OCI-LY1 (cell line): ENCODE results near the gene DUS3L.

Source experiments
- CTCF ChIP-seq: fragments of 200-600 bp; sonication (generic), shearing (Covaris generic); IDR thresholded peaks from 2 replicates; pipeline ENCODE4 v1.5.1; 2017; ENCODE audit warnings: mild to moderate bottlenecking, antibody characterized with exemption, low read length, moderate library complexity, mixed read lengths
- EZH2 ChIP-seq: fragments of 200-600 bp; sonication (generic), shearing (Covaris generic); IDR thresholded peaks from 2 replicates; pipeline ENCODE4 v1.8.0; 2017; ENCODE audit warnings: borderline replicate concordance, mixed run types, mild to moderate bottlenecking, antibody characterized with exemption, low read length, moderate library complexity, mixed read lengths

DNA sequence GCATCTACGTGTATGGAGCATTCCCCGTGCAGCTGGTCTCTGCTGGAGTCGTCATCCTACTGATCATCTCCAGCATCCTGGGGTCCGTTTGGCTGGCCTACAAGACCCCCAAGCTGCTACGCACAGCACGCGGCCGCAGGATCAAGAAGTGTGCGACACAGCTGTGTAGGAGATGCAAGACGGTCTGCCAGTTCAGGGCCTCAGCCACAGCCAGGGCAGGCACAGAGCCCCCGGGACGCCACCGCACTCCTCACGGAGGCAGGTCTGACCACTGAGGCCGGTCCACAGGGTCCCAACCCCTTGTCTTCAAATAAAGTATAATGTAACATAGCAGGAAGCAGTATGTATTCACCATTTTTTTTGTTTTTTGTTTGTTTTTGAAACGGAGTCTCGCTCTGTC lies 12.6 kb downstream of the DUS3L start:
- TF ChIP-seq CTCF (no peak), EZH2 (no peak)
